ENCODE data around the gene SPATA17. TPM values are rescaled to one million over a fixed set of nuclear protein-coding genes. Genes with fewer than 3 reads are reported as not detected.

Gene SPATA17
- total RNA-seq, 1 experiment from 2014 or later, result not detected

DNA sequence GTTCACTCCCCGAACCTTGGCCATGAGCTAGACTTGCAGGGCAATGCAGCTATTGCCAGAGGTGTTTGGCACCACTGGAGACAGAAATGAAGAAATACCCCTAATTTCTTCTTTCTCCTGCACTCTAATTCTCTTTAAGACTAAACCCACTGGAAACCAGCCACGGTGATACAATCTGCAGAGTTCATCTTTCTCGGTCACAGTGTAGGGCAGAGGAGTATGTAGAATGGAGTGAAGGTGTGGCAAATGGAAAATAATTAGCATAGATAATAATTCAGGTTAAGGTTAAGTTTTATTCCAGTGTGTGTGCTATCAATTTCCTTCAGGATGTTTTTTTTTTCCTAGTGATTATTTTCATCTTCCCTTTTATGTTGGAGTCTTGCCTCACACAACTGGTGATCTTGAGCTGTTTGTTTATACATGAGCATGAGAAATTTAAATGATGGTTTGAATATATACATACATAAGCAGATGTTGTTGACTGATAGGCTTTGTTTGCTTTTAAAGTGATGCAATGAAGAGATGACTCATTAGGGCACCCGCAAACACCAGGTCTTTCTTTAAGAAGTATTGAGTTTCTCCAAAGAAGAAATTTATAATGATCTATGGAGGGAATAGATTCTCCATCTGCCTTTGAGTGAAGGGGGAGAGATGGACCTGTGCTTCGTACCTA lies 81.9 kb downstream of the SPATA17 start:
- ChIA-PET POLR2A (ENCODE audit: low non-redundant PET) (no interaction called here), CTCF (no interaction called here)
- no peak for DNase-seq (ENCODE audit: low spot score)
- no peaks in the 10 kb centered on the region for H3K36me3 ChIP-seq (ENCODE audit: insufficient read depth, low read length, poor library complexity, severe bottlenecking)
- TF ChIP-seq EZH2 (IDR thresholded peaks at IDR 0.05; ENCODE audit: borderline replicate concordance, low read depth, low read length, poor library complexity, severe bottlenecking), result no peak
- TF ChIP-seq, protein P1, sequence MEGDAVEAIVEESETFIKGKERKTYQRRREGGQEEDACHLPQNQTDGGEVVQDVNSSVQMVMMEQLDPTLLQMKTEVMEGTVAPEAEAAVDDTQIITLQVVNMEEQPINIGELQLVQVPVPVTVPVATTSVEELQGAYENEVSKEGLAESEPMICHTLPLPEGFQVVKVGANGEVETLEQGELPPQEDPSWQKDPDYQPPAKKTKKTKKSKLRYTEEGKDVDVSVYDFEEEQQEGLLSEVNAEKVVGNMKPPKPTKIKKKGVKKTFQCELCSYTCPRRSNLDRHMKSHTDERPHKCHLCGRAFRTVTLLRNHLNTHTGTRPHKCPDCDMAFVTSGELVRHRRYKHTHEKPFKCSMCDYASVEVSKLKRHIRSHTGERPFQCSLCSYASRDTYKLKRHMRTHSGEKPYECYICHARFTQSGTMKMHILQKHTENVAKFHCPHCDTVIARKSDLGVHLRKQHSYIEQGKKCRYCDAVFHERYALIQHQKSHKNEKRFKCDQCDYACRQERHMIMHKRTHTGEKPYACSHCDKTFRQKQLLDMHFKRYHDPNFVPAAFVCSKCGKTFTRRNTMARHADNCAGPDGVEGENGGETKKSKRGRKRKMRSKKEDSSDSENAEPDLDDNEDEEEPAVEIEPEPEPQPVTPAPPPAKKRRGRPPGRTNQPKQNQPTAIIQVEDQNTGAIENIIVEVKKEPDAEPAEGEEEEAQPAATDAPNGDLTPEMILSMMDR (conservative IDR thresholded peaks at IDR 0.05; ENCODE audit: low read depth, low read length), result no peak
- no TSS peak for BruUV-seq (replicated peaks)
- no peak overlapping the region for H3K27ac ChIP-seq (ENCODE audit: low read depth, low read length, poor library complexity, severe bottlenecking)
- H3K27me3 ChIP-seq (replicated peaks; ENCODE audit: insufficient read depth, low read depth, low read length, poor library complexity), result no peaks in the 10 kb centered on the region
- H3K4me3 ChIP-seq (ENCODE audit: low read depth, low read length, poor library complexity, severe bottlenecking), result no peak overlapping the region
- intact Hi-C loops (cut with micrococcal nuclease; ENCODE audit: unreplicated experiment), result no loop called here
- no peaks in the 10 kb centered on the region for H3K4me1 ChIP-seq (ENCODE audit: insufficient read depth, low read length, poor library complexity, severe bottlenecking)
- no peaks in the 10 kb centered on the region for H3K9me3 ChIP-seq (ENCODE audit: low read depth, low read length, poor library complexity, severe bottlenecking)

GRCh38 chr1:217715681-217716080 lies 84.5 kb downstream of the SPATA17 start:
- TF ChIP-seq, protein P1 (conservative IDR thresholded peaks at IDR 0.05; ENCODE audit: low read depth, low read length), result no peak
- TF ChIP-seq EZH2 (IDR thresholded peaks at IDR 0.05; ENCODE audit: borderline replicate concordance, low read depth, low read length, poor library complexity, severe bottlenecking), result no peak
- DNase-seq (ENCODE audit: low spot score), result no peak
- ChIA-PET POLR2A (ENCODE audit: low non-redundant PET) (no interaction called here), CTCF (no interaction called here)
- Histone ChIP-seq H3K36me3 (ENCODE audit: insufficient read depth, low read length, poor library complexity, severe bottlenecking) (no peaks in the 10 kb centered on the region), H3K27me3 (replicated peaks; ENCODE audit: insufficient read depth, low read depth, low read length, poor library complexity) (no peaks in the 10 kb centered on the region), H3K4me3 (ENCODE audit: low read depth, low read length, poor library complexity, severe bottlenecking) (no peak overlapping the region), H3K27ac (ENCODE audit: low read depth, low read length, poor library complexity, severe bottlenecking) (no peak overlapping the region), H3K9me3 (ENCODE audit: low read depth, low read length, poor library complexity, severe bottlenecking) (no peaks in the 10 kb centered on the region), H3K4me1 (ENCODE audit: insufficient read depth, low read length, poor library complexity, severe bottlenecking) (no peaks in the 10 kb centered on the region)
- intact Hi-C loops (cut with micrococcal nuclease; ENCODE audit: unreplicated experiment), result no loop called here
- BruUV-seq (replicated peaks), result no TSS peak

DNA sequence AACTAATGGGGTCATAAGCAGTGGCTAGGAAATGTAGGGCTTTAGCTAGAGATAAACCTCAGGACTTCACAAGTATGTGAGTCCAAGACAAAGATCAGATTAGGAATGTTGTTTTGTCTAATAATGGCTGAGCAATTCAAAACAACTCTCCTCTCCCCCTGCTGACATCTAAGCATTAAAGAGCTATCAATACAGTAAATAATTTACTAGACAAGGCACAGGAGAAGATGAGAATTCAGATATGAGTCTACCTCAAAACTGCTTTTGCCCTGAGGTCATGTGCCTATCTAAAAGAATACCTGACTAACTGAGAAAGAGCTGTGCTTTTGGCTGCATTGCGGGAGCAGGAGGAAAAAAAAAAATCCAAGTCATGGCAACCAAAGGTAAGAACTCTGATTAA lies 86.8 kb downstream of the SPATA17 start:
- ChIA-PET POLR2A (ENCODE audit: low non-redundant PET) (no interaction called here), CTCF (no interaction called here)
- H3K4me1 ChIP-seq (ENCODE audit: insufficient read depth, low read length, poor library complexity, severe bottlenecking), result no peaks in the 10 kb centered on the region
- no peaks in the 10 kb centered on the region for H3K36me3 ChIP-seq (ENCODE audit: insufficient read depth, low read length, poor library complexity, severe bottlenecking)
- intact Hi-C loops (cut with micrococcal nuclease; ENCODE audit: unreplicated experiment), result no loop called here
- no peak overlapping the region for H3K4me3 ChIP-seq (ENCODE audit: low read depth, low read length, poor library complexity, severe bottlenecking)
- no peak for TF ChIP-seq EZH2 (IDR thresholded peaks at IDR 0.05; ENCODE audit: borderline replicate concordance, low read depth, low read length, poor library complexity, severe bottlenecking)
- TF ChIP-seq, protein P1 (conservative IDR thresholded peaks at IDR 0.05; ENCODE audit: low read depth, low read length), result no peak
- no peaks in the 10 kb centered on the region for H3K9me3 ChIP-seq (ENCODE audit: low read depth, low read length, poor library complexity, severe bottlenecking)
- BruUV-seq (replicated peaks), result no TSS peak
- no peak for DNase-seq (ENCODE audit: low spot score)
- no peaks in the 10 kb centered on the region for H3K27me3 ChIP-seq (replicated peaks; ENCODE audit: insufficient read depth, low read depth, low read length, poor library complexity)
- H3K27ac ChIP-seq (ENCODE audit: low read depth, low read length, poor library complexity, severe bottlenecking), result no peak overlapping the region

All from A673 (cell line).